ENCODE data around the gene TMEM62. TPM values are rescaled to one million over a fixed set of nuclear protein-coding genes. Genes with fewer than 3 reads are reported as not detected.

The TMEM62 gene
- total RNA-seq, 4 donors from 2014 or later, result 11.5 to 25.2 (median 22.9) TPM

GRCh38 chr15:43214592-43215295, 81.4 kb downstream of the TMEM62 start:
- Histone ChIP-seq H3K9me3 (no peaks in the 10 kb centered on the region), H3K27ac (no peak overlapping the region), H3K27me3 (peaks cover 22% of the 10 kb centered on the region), H3K36me3 (no peaks in the 10 kb centered on the region), H3K4me1 (no peaks in the 10 kb centered on the region), H3K4me3 (no peak overlapping the region)
- TF ChIP-seq POLR2A (IDR thresholded peaks at IDR 0.05) (no peak), EP300 (IDR thresholded peaks at IDR 0.05) (no peak), POLR2AphosphoS5 (IDR thresholded peaks at IDR 0.05) (no peak), CTCF (IDR thresholded peaks at IDR 0.05) (no peak)
- 87 to 100% methylated on average over 2 to 5 of the region's 6 CpGs for WGBS, 2 donors (ENCODE audit: low coverage in 1 of 2)
- no peak for ATAC-seq

GRCh38 chr15:43215961-43216360, 82.6 kb downstream of the TMEM62 start:
- no peak for ATAC-seq
- H3K4me3 ChIP-seq, result no peak overlapping the region
- H3K27me3 ChIP-seq, result peaks cover 15% of the 10 kb centered on the region
- H3K9me3 ChIP-seq, result no peaks in the 10 kb centered on the region
- WGBS, 2 donors (ENCODE audit: low coverage in 1 of 2), result 69 to 91% methylated on average over 3 to 4 of the region's 7 CpGs
- no peak overlapping the region for H3K27ac ChIP-seq
- no peaks in the 10 kb centered on the region for H3K36me3 ChIP-seq
- no peaks in the 10 kb centered on the region for H3K4me1 ChIP-seq
- TF ChIP-seq POLR2A (IDR thresholded peaks at IDR 0.05) (no peak), CTCF (IDR thresholded peaks at IDR 0.05) (no peak), EP300 (IDR thresholded peaks at IDR 0.05) (no peak), POLR2AphosphoS5 (IDR thresholded peaks at IDR 0.05) (no peak)

GRCh38 chr15:43218908-43219706, 85.7 kb downstream of the TMEM62 start:
- 30 to 38% methylated on average over 7 to 11 of the region's 13 CpGs for WGBS, 2 donors (ENCODE audit: low coverage in 1 of 2)
- no peak for ATAC-seq
- H3K27ac ChIP-seq, result no peak overlapping the region

GRCh38 chr15:43219929-43220928, 86.8 kb downstream of the TMEM62 start:
- no peak for ATAC-seq
- no peaks in the 10 kb centered on the region for H3K9me3 ChIP-seq
- peaks cover 11% of the 10 kb centered on the region for H3K27me3 ChIP-seq
- WGBS, 2 donors (ENCODE audit: low coverage in 1 of 2), result 83 to 93% methylated on average over 5 to 16 of the region's 16 CpGs
- H3K27ac ChIP-seq, result no peak overlapping the region
- TF ChIP-seq EP300 (IDR thresholded peaks at IDR 0.05) (no peak), POLR2A (IDR thresholded peaks at IDR 0.05) (no peak), POLR2AphosphoS5 (IDR thresholded peaks at IDR 0.05) (no peak), CTCF (IDR thresholded peaks at IDR 0.05) (no peak)
- H3K4me3 ChIP-seq, result no peak overlapping the region
- no peaks in the 10 kb centered on the region for H3K4me1 ChIP-seq
- H3K36me3 ChIP-seq, result no peaks in the 10 kb centered on the region

More at GRCh38 chr15:43218908-43219706, 85.7 kb downstream of the TMEM62 start:
- Histone ChIP-seq H3K36me3 (no peaks in the 10 kb centered on the region), H3K4me3 (no peak overlapping the region), H3K27me3 (peaks cover 10% of the 10 kb centered on the region), H3K4me1 (no peaks in the 10 kb centered on the region), H3K9me3 (no peaks in the 10 kb centered on the region)
- no peak for TF ChIP-seq POLR2A (IDR thresholded peaks at IDR 0.05)
- no peak for TF ChIP-seq EP300 (IDR thresholded peaks at IDR 0.05)
- TF ChIP-seq POLR2AphosphoS5 (IDR thresholded peaks at IDR 0.05), result no peak
- no peak for TF ChIP-seq CTCF (IDR thresholded peaks at IDR 0.05)
